Measurements from ENCODE around the gene SPRY4.
"Not testable (repeated sequence)": the region's sequence is repeated elsewhere in the genome, so short reads cannot be mapped to it uniquely, and the experiment has no call there.

The SPRY4 gene

GRCh38 chr5:142333749-142334148 is 8.9 kb upstream of the SPRY4 start:
- not testable (repeated sequence) for DNase-seq

- no peak for DNase-seq
These were observed 5.6 kb upstream of the SPRY4 start for GRCh38 chr5:142330444-142330843.

- no peak for DNase-seq
These were observed 5.2 kb upstream of the SPRY4 start for GRCh38 chr5:142330026-142330425.

GRCh38 chr5:142327111-142327842 is 2.5 kb upstream of the SPRY4 start:
- DNase-seq: no peak

GRCh38 chr5:142326480-142326938 is 1.7 kb upstream of the SPRY4 start:
- DNase-seq: no peak

GRCh38 chr5:142325725-142326479 is 1.1 kb upstream of the SPRY4 start:
- peak; percentile 42 to 43 for DNase-seq

GRCh38 chr5:142324136-142324870 is 518 bp downstream of the SPRY4 start:
- DNase-seq: no peak

- DNase-seq: peak; percentile 25 to 28
These were observed 1.2 kb downstream of the SPRY4 start for GRCh38 chr5:142323480-142324135.

GRCh38 chr5:142322747-142323479 is 1.9 kb downstream of the SPRY4 start:
- DNase-seq: no peak

GRCh38 chr5:142322403-142322746 is 2.4 kb downstream of the SPRY4 start:
- DNase-seq: no peak

- no peak for DNase-seq
These were observed 3.8 kb downstream of the SPRY4 start for GRCh38 chr5:142320851-142321560.

GRCh38 chr5:142320430-142320738 is 4.4 kb downstream of the SPRY4 start:
- DNase-seq: no peak

- no peak for DNase-seq
These were observed 5.0 kb downstream of the SPRY4 start for GRCh38 chr5:142319560-142320429.

GRCh38 chr5:142319105-142319504 is 5.7 kb downstream of the SPRY4 start:
- no peak for DNase-seq

- no peak for DNase-seq
These were observed 7.1 kb downstream of the SPRY4 start for GRCh38 chr5:142317753-142318152.

GRCh38 chr5:142317173-142317572 is 7.6 kb downstream of the SPRY4 start:
- no peak for DNase-seq

GRCh38 chr5:142316681-142317080 is 8.1 kb downstream of the SPRY4 start:
- no peak for DNase-seq

GRCh38 chr5:142316051-142316450 is 8.8 kb downstream of the SPRY4 start:
- no peak for DNase-seq

- no peak for DNase-seq
These were observed 9.5 kb downstream of the SPRY4 start for GRCh38 chr5:142315096-142315900.

GRCh38 chr5:142314606-142315005 is 10.2 kb downstream of the SPRY4 start:
- DNase-seq: no peak
